AG08396 (cell line): Measurements from ENCODE around the gene FOXB1.

Experiments
- DNase-seq: peaks from one replicate; pipeline ENCODE4 v3.0.0; 2012; ENCODE audit warnings: low spot score, mixed read lengths

FOXB1 gene

GRCh38 chr15:59998950-59999611 is 5.0 kb upstream of the FOXB1 start:
- no peak for DNase-seq

GRCh38 chr15:59999612-60000112 is 4.4 kb upstream of the FOXB1 start:
- DNase-seq = no peak

GRCh38 chr15:60000113-60000823 is 3.8 kb upstream of the FOXB1 start:
- no peak for DNase-seq

GRCh38 chr15:60000824-60001609 is 3.1 kb upstream of the FOXB1 start:
- DNase-seq = no peak

- no peak for DNase-seq
Observed at GRCh38 chr15:60001610-60002527, 2.2 kb upstream of the FOXB1 start.

- DNase-seq = no peak
Observed at GRCh38 chr15:60002528-60003218, 1.4 kb upstream of the FOXB1 start.

GRCh38 chr15:60003243-60004008 is 685 bp upstream of the FOXB1 start:
- DNase-seq = no peak

- no peak for DNase-seq
Observed at GRCh38 chr15:60004846-60005351, 788 bp downstream of the FOXB1 start.

- no peak for DNase-seq
Observed at GRCh38 chr15:60005352-60006202, 1.5 kb downstream of the FOXB1 start.

- no peak for DNase-seq
Observed at GRCh38 chr15:60006203-60006862, 2.2 kb downstream of the FOXB1 start.

- no peak for DNase-seq
Observed at GRCh38 chr15:60006873-60007272, 2.8 kb downstream of the FOXB1 start.

- no peak for DNase-seq
Observed at GRCh38 chr15:60009124-60009960, 5.2 kb downstream of the FOXB1 start.

GRCh38 chr15:60009980-60010732 is 6.0 kb downstream of the FOXB1 start:
- DNase-seq = no peak

- DNase-seq = no peak
Observed at GRCh38 chr15:60010858-60011257, 6.7 kb downstream of the FOXB1 start.

- no peak for DNase-seq
Observed at GRCh38 chr15:60012695-60013094, 8.6 kb downstream of the FOXB1 start.

GRCh38 chr15:60017538-60018520 is 13.7 kb downstream of the FOXB1 start:
- DNase-seq = no peak
